HG03064 (cell line): Measurements from ENCODE around the gene BBS7.

Source experiments
- ATAC-seq: cut with Tn5 transposase; IDR thresholded peaks from one replicate; pipeline ENCODE4 v1.9.1; 2021; ENCODE audit warnings: low read depth; ENCODE audit not compliant: unreplicated experiment

BBS7 gene

GRCh38 chr4:121869841-121870822 lies at the start of gene BBS7:
BBS7 (minus strand) TSS chr4:121870474; CDS start chr4:121870313, 161 bp downstream.
- peak; percentile 100 for ATAC-seq

- ATAC-seq, result no peak
Measured at GRCh38 chr4:121913667-121914066, 43.4 kb upstream of the BBS7 start.

GRCh38 chr4:121908346-121908745 lies 38.1 kb upstream of the BBS7 start:
- no peak for ATAC-seq

- ATAC-seq, result peak; percentile 82
Measured at GRCh38 chr4:121900132-121900983, 30.1 kb upstream of the BBS7 start.

GRCh38 chr4:121898150-121898549 lies 27.9 kb upstream of the BBS7 start:
- no peak for ATAC-seq

- ATAC-seq, result no peak
Measured at GRCh38 chr4:121888134-121888533, 17.9 kb upstream of the BBS7 start.

GRCh38 chr4:121885115-121885514 lies 14.8 kb upstream of the BBS7 start:
- ATAC-seq, result no peak

- ATAC-seq, result no peak
Measured at GRCh38 chr4:121881158-121881557, 10.9 kb upstream of the BBS7 start.

- no peak for ATAC-seq
Measured at GRCh38 chr4:121879135-121879534, 8.9 kb upstream of the BBS7 start.

- no peak for ATAC-seq
Measured at GRCh38 chr4:121877041-121877773, 6.9 kb upstream of the BBS7 start.

- ATAC-seq, result no peak
Measured at GRCh38 chr4:121876070-121876469, 5.8 kb upstream of the BBS7 start.

- ATAC-seq, result no peak
Measured at GRCh38 chr4:121875652-121876051, 5.4 kb upstream of the BBS7 start.

- ATAC-seq, result no peak
Measured at GRCh38 chr4:121873604-121874003, 3.3 kb upstream of the BBS7 start.

- no peak for ATAC-seq
Measured at GRCh38 chr4:121863799-121864198, 6.5 kb downstream of the BBS7 start.

- no peak for ATAC-seq
Measured at GRCh38 chr4:121861426-121861825, 8.8 kb downstream of the BBS7 start.

- ATAC-seq, result no peak
Measured at GRCh38 chr4:121860121-121860520, 10.2 kb downstream of the BBS7 start.

- no peak for ATAC-seq
Measured at GRCh38 chr4:121851354-121851753, 18.9 kb downstream of the BBS7 start.

- no peak for ATAC-seq
Measured at GRCh38 chr4:121846662-121847061, 23.6 kb downstream of the BBS7 start.

GRCh38 chr4:121842862-121843261 lies 27.4 kb downstream of the BBS7 start:
- no peak for ATAC-seq

- ATAC-seq, result no peak
Measured at GRCh38 chr4:121838136-121838535, 32.1 kb downstream of the BBS7 start.

- ATAC-seq, result no peak
Measured at GRCh38 chr4:121829511-121829910, 40.8 kb downstream of the BBS7 start.
